Heart left ventricle (tissue), 16 donors: ENCODE results near the gene AGPAT4. TPM values are rescaled to one million over a fixed set of nuclear protein-coding genes. Genes with fewer than 3 reads are reported as not detected.

Experiments used
- ATAC-seq, 4 donors: fragments of 200-7000 bp; cut with Tn5 transposase; one replicate each; pipeline ENCODE4 v1.9.1; 2020 to 2022; ENCODE audit warnings: moderate library complexity in 4 of 4, mild to moderate bottlenecking in 3 of 4, moderate number of reproducible peaks in 1 of 4
- DNase-seq, 5 donors: peaks; one replicate each; pipeline ENCODE4 v3.0.0-alpha.2; 2020
- H3K27ac ChIP-seq, 12 donors: fragments of 200-600 bp; sonication (generic) in 4 of 12; one replicate each; pipeline versions ENCODE4 v1.5.0 to v1.8.0; 2016 to 2022; ENCODE audit warnings: mild to moderate bottlenecking in 2 of 12
- H3K27me3 ChIP-seq, 9 donors: fragments of 200-600 bp; sonication (generic) in 2 of 9; one replicate each; pipeline versions ENCODE4 v1.5.1 to v1.8.0; 2016 to 2022; ENCODE audit warnings: mild to moderate bottlenecking in 3 of 9
- H3K36me3 ChIP-seq, 9 donors: fragments of 200-600 bp; sonication (generic) in 2 of 9; one replicate each; pipeline versions ENCODE4 v1.5.0 to v1.8.0; 2018 to 2022; ENCODE audit warnings: mild to moderate bottlenecking in 2 of 9
- H3K4me1 ChIP-seq, 12 donors: fragments of 200-600 bp; sonication (generic) in 4 of 12; one replicate each; pipeline versions ENCODE4 v1.5.0 to v1.8.0; 2016 to 2022; ENCODE audit warnings: mild to moderate bottlenecking in 3 of 12
- H3K4me3 ChIP-seq, 12 donors: fragments of 200-600 bp; sonication (generic) in 4 of 12; one replicate each; pipeline versions ENCODE4 v1.5.0 to v1.8.0; 2017 to 2022; ENCODE audit warnings: mild to moderate bottlenecking in 9 of 12, moderate library complexity in 4 of 12
- H3K9me3 ChIP-seq, 12 donors: fragments of 200-600 bp; sonication (generic) in 4 of 12; one replicate each; pipeline versions ENCODE4 v1.5.0 to v1.8.0; 2016 to 2022; ENCODE audit warnings: mild to moderate bottlenecking in 1 of 12
- POLR2A ChIP-seq, 2 donors: fragments of 450-650 bp; IDR thresholded peaks; one replicate each; pipeline ENCODE4 v1.6.1; 2017; ENCODE audit warnings: antibody characterized with exemption in 2 of 2, mild to moderate bottlenecking in 2 of 2, moderate library complexity in 2 of 2
- WGBS, 4 donors: extraction: QIAGEN DNeasy Blood & Tissue Kit in 2 of 4; methylation state at CpG; one replicate each; pipeline versions ENCODE4 v1.1.5 to v1.1.7; 2013 to 2018; 5-methylcytosine and 5-hydroxymethylcytosine counted together
- intact Hi-C, 10 donors: fragments of 100-400 bp; cut with DNase I; formaldehyde crosslinking; loops; one replicate each; pipeline versions ENCODE4 v1.11.1 to v1.14.2; 2022
- polyA plus RNA-seq, 2 donors: library from polyadenylated mRNA; stranded (reverse); fragments of 200-250 nt; gene quantifications; one replicate each; pipeline ENCODE4 v1.2.3, GENCODE V29; 2013
- total RNA-seq, 9 donors: library from RNA; depleted of rRNA in 2 of 9; stranded (reverse); fragments of >200 nt in 2 of 9; fragmentation: NEBNext Ultra II Directional in 3 of 9; extraction: Animal tissue kit (Norgen Biotek cat#: 25700) in 3 of 9; gene quantifications; one replicate each; pipeline versions ENCODE4 v1.1.0 to v1.2.4, GENCODE V29; 2016 to 2023
- TF ChIP-seq, protein P1 (sequence below), 12 donors: fragments of 200-600 bp; sonication (generic) in 4 of 12; IDR thresholded peaks; one replicate each; pipeline versions ENCODE4 v1.5.0 to v1.8.0; 2018 to 2022; ENCODE audit warnings: antibody characterized with exemption in 12 of 12, mild to moderate bottlenecking in 5 of 12
- donor health status: ischemic (EF 13 %, LVEDD 7.1; RV severe dilation, severe dysfunction).
- donor health status: healthy with polysubstance abuse.
- donor health status: DM: no; HTN: yes; CAD: no.
- donor health status: DM: no; HTN: no; CAD: no.
- donor health status: ischemic (EF 25% LVEDD 6.9; RV normal size, moderate dysfunction).
- donor health status: ischemic (EF 25% LVEDD 5.7; RV mildly dilated, moderate dysfunction).
- donor health status: healthy.
- donor health status: DM: yes; HTN: yes; CAD: no.
- donor health status: ischemic (EF 35%, LVEDD 5.7; RV mildly dilated, moderate dysfunction).
- donor health status: nonischemic (EF 11% LVEDD 7.7; RV severe dilation, severe dysfunction).
- donor health status: DM: yes; HTN: yes; CAD: no.
- donor health status: PGD.
- donor health status: ischemic (EF 29% LVEDD 5.4; RV normal size, mild dysfunction).
- donor health status: nonischemic (EF 23%, LVEDD 6.1; RV moderate dilation, normal function).

Gene AGPAT4
- total and polyA plus RNA-seq, 11 donors: 0.83 to 5.0 (median 1.8) TPM

DNA sequence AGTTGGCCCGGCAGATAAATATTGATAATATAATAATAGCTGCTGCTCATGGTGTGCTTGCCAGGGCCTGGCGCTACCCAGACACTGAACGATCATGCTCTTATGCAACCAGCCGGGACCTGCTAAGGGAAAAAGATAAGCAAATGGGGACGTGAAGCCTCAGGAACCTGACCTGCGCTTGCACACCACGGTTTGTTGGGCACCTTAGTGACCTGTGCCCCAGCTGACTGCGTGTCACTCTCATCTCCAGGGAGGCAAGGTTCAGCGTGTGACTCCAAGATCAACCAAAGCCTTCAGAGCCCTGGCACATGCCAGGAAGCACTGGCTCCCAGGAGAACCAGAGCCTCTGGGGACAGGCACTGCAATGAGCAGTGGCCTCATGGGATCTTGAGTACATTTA, 111.1 kb downstream of the AGPAT4 start:
- intact Hi-C loops: no loop called here
- no peaks in the 10 kb centered on the region for H3K9me3 ChIP-seq
- peaks cover 0 to 27% (median 9%) of the 10 kb centered on the region in 9 donors for H3K36me3 ChIP-seq
- WGBS, 4 donors: 64 to 79% (median 72%) methylated on average over 9 of the region's 9 CpGs
- no peak overlapping the region for H3K4me3 ChIP-seq
- peaks cover 0 to 12% (median 0%) of the 10 kb centered on the region in 12 donors for H3K4me1 ChIP-seq
- ATAC-seq (peak in 3 of 4 donors; percentile 27 to 67 (median 44)), DNase-seq (no peak)
- no peak overlapping the region for H3K27ac ChIP-seq
- H3K27me3 ChIP-seq: no peaks in the 10 kb centered on the region
- TF ChIP-seq, protein P1, sequence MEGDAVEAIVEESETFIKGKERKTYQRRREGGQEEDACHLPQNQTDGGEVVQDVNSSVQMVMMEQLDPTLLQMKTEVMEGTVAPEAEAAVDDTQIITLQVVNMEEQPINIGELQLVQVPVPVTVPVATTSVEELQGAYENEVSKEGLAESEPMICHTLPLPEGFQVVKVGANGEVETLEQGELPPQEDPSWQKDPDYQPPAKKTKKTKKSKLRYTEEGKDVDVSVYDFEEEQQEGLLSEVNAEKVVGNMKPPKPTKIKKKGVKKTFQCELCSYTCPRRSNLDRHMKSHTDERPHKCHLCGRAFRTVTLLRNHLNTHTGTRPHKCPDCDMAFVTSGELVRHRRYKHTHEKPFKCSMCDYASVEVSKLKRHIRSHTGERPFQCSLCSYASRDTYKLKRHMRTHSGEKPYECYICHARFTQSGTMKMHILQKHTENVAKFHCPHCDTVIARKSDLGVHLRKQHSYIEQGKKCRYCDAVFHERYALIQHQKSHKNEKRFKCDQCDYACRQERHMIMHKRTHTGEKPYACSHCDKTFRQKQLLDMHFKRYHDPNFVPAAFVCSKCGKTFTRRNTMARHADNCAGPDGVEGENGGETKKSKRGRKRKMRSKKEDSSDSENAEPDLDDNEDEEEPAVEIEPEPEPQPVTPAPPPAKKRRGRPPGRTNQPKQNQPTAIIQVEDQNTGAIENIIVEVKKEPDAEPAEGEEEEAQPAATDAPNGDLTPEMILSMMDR (IDR thresholded peaks at IDR 0.05): no peak
- no peak for TF ChIP-seq POLR2A (IDR thresholded peaks at IDR 0.05)

DNA sequence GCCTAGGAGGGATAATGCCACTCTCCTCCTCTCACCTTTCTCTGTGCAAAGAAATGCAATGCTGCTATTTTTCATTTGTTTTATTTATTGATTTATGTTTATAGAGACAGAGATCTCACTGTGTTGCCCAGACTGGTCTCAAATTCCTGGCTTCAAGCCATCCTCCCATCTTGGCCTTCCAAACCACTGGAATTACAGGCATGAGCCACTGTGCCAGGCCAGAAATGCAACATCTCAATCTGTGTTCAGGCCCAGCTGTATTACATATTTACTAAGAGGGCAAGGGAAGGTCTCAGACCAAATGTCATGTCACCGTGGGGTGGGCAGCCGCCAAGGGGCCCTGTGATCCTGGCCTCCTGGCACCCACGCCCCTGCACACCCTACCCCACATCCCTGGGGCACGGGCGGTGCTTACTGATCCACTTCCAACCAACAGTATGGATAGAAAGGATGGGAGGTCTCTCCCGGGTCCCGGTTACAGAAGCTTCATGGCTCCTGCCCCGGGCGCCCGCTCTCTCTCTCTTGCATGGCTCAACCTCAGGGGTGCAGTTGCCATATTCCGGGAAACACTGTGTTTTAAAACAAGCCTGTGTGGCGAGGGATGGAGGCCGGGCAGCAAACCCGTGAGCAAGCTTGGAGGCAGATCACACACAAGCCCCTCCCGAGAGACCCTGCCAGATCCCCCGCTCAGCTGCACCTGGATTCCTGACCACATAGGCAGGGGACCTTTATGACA, 111.8 kb downstream of the AGPAT4 start:
- no peak overlapping the region for H3K4me3 ChIP-seq
- intact Hi-C loops: no loop called here
- H3K4me1 ChIP-seq: peaks cover 0 to 12% (median 0%) of the 10 kb centered on the region in 12 donors
- peaks cover 0 to 5% (median 0%) of the 10 kb centered on the region in 12 donors for H3K9me3 ChIP-seq
- H3K36me3 ChIP-seq: peaks cover 0 to 27% (median 9%) of the 10 kb centered on the region in 9 donors
- ATAC-seq (peak in 1 of 4 donors; percentile 23), DNase-seq (no peak)
- no peak overlapping the region for H3K27ac ChIP-seq
- TF ChIP-seq, protein P1 (IDR thresholded peaks at IDR 0.05): no peak
- no peak for TF ChIP-seq POLR2A (IDR thresholded peaks at IDR 0.05)
- H3K27me3 ChIP-seq: no peaks in the 10 kb centered on the region
- WGBS, 4 donors: 94 to 96% (median 95%) methylated on average over 16 of the region's 16 CpGs

DNA sequence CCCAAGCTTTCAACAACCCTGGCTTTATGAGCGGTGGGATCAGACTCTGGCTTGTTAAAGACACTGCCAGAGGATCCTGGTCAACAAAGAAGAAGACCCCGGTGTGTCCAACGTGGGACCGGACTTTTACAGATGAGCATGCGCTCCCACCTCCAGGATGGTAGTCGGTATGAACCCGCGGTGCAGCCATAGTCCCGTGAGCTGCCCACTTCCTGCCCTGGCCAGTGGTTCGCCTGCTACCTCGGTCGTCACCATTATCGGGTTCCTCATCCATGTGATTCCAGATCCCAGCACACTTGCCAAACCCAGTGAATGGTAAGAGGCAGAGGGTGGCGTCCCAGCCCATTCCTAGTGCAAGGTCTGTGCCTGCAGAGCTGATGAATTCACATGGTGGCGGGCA, 112.7 kb downstream of the AGPAT4 start:
- no peak overlapping the region for H3K4me3 ChIP-seq
- no peaks in the 10 kb centered on the region for H3K27me3 ChIP-seq
- H3K27ac ChIP-seq: peak overlapping the region in 1 of 12 donors; percentile 19
- TF ChIP-seq, protein P1 (IDR thresholded peaks at IDR 0.05): no peak
- no peak for TF ChIP-seq POLR2A (IDR thresholded peaks at IDR 0.05)
- peaks cover 0 to 7% (median 0%) of the 10 kb centered on the region in 12 donors for H3K9me3 ChIP-seq
- DNase-seq (no peak), ATAC-seq (no peak)
- H3K4me1 ChIP-seq: peaks cover 0 to 12% (median 0%) of the 10 kb centered on the region in 12 donors
- WGBS, 4 donors: 90 to 98% (median 98%) methylated on average over 2 to 15 of the region's 15 CpGs
- peaks cover 0 to 27% (median 9%) of the 10 kb centered on the region in 9 donors for H3K36me3 ChIP-seq
- intact Hi-C loops: no loop called here

DNA sequence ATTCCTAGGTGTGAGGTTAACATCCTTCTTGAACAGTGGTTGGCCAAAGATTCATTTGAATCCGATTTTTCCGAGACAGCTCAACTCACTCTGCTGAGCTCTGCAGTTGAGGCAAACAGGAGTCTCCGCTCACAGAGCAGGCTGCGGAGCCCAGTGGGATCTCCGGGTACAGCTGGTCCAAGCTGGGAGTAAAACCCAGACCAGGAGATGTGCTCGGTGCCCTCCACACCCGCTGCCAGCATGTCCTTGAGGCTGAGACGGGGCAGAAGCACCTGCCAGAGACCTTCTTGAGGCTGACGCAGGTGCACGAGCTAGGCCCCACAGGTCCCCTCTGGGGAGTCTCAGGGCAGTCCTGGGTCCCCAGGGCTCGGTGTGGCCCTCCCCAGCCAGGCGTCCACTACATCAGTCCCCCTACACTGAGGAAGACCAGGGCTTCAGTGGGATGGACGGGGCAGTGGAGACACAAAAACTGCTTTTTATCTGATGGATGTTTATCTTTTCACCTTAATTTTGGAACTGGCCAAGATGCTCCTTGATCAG, 119.0 kb downstream of the AGPAT4 start:
- H3K36me3 ChIP-seq: peaks cover 0 to 9% (median 0%) of the 10 kb centered on the region in 9 donors
- intact Hi-C loops: loop anchor here in 8 of 10 donors (5.0 to 10.0 kb wide), 3 partner anchors 210 to 222 kb away; no protein-coding TSS in a partner anchor
- H3K27me3 ChIP-seq: no peaks in the 10 kb centered on the region
- DNase-seq: no peak
- H3K4me3 ChIP-seq: no peak overlapping the region
- ATAC-seq: no peak
- 96 to 97% (median 97%) methylated on average over 9 to 13 of the region's 13 CpGs for WGBS, 4 donors
- H3K9me3 ChIP-seq: peaks cover 0 to 7% (median 0%) of the 10 kb centered on the region in 12 donors
- no peak overlapping the region for H3K27ac ChIP-seq
- TF ChIP-seq, protein P1 (IDR thresholded peaks at IDR 0.05): no peak
- TF ChIP-seq POLR2A (IDR thresholded peaks at IDR 0.05): no peak
- peaks cover 0 to 3% (median 0%) of the 10 kb centered on the region in 12 donors for H3K4me1 ChIP-seq
